Limb (tissue), 2 donors: ENCODE data around the gene SAG.

ENCODE experiments used
- DNase-seq, 2 donors: peaks; one replicate each; pipeline ENCODE4 v3.0.0-alpha.2; 2016; ENCODE audit errors: extremely low spot score in 2 of 2

Gene SAG

DNA sequence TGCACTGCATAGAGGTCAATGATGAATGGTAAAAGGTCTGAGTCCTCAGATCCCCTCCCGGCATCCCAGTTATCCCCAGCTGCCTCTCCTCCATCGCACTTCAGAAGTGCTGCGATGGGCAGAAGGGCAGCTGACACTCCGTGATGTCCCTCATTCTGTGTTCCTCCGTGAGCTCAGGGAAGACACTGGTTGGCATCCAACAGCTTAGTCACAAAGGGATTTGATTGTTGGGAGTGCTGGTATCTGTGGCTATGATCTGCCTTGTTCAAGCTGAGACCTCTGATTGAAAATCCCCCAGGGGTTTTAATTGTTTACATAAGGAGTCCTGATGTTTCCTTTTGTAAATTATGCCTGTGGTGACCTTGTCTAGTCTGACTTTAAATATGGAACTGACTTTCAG, 19.0 kb upstream of the SAG start:
- DNase-seq, result no peak

DNA sequence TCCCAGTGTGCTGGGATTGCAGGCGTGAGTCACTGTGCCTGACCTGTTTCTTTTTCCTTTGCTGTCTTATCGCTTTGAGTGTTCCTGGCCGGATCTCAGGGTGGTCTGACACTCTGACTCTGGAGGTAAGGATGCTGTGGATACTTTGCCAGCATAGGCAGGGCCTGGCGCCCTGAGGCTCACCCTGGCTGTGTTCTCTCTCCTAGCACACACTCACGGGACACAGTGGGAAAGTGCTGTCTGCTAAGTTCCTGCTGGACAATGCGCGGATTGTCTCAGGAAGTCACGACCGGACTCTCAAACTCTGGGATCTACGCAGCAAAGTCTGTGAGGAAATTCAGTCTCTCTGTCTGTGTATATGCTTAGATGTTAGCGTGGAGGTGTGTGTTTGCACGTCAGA, 18.0 kb upstream of the SAG start:
- no peak for DNase-seq

DNA sequence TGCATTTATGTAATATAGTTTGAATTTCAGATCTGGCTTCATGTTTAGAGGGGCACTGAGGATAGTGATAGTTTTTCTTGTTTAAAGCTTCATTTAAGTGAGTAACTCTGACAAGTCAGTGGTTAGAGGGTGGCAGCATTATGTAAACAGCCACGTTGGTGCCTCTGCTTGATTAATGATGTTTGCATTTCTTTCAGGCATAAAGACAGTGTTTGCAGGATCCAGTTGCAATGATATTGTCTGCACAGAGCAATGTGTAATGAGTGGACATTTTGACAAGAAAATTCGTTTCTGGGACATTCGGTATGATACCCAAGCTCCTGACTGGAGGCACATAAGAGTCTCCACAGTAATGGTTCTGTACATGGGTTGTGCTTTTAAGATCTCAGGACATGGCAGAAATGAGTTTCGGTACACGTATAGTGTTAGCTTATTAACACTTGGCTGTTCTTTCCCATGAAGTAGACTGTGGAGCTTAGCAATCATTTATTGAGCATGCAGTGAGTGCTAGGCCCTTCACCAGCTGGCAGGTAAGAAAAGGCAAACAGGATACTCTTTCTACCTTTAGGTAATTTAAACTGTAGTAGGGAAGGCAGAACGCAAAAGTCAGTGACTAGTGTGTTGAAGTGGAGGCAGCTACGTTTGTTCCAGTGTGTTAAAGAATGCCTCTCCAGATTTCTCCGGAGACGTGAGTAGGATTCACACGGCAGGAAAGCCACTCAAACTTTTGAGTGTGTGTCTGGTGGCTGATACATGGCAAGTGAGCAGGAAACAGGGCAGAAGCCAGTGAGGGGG, 17.4 kb upstream of the SAG start:
- DNase-seq, result no peak

DNA sequence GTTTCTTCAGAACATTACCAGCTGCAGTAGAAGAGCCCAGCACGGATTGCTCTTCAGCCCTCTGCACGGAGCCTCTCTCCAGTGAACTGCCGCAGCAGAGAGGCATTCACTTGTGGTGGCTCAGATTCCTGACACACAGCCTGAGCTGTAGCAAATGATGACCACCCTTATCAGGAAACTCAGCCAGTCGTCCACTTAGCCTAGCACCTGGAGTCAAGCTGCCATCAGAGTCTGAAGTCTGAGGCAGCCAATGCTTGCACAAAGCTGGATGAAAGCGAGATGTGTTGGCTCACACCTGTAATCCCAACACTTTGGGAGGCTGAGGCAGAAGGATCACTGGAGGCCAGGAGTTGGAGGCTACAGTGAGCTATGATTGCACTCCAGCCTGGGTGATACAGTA, 11.7 kb upstream of the SAG start:
- DNase-seq, result no peak

DNA sequence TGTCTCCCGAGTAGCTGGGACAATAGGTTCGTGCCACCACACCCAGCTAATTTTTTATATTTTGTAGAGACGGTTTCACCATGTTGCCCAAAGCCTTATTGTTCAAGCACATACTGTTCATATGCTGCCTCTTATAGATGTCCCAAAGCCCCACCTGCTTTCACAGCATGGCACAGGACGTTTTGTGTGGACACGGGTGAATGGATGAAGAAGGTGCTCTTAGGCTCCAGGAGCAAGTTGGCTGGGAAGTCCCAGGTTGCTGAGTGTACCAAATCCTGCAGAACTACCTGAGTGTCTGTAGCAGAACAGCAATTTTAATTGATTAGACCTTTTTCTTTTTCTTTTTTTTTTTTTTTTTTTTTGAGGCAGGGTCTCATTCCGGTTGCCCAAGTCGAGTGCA, 10.5 kb upstream of the SAG start:
- DNase-seq, result no peak

DNA sequence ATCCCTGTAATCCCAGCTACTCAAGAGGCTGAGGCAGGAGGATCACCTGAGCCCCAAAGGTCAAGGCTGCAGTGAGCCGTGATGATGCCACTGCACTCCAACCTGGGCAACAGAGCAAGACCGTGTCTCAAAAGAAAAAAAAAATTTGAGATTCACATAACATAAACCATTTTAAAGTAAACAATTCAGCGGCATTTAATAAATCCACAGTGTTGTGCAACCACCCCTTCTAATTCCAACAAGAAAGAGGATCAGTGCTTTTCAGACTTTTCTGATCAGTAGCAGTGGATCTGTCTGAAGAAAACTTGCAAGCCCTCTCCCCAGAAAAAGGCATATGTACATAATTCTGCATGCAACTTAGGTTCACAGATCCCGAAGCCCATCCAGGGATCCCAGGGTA, 7.2 kb upstream of the SAG start:
- DNase-seq, result no peak

DNA sequence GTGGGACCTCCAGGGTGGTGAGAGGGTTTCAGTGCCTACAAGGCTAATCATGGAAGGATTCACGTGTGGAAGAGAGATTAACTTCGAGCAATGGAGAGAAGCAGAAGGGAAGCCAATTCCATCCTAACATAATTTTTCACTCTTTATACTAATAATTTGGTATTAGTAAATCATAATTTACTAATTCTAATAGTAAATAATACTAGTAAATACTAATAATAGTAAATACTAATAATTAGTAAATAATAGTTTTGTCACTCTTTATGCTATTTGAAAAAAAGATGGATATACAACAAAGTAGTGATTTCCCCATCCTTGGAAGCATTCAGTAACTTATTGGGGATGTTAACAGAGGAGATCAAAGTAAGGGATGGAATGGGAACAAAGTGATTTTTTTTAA, 6.4 kb upstream of the SAG start:
- no peak for DNase-seq

DNA sequence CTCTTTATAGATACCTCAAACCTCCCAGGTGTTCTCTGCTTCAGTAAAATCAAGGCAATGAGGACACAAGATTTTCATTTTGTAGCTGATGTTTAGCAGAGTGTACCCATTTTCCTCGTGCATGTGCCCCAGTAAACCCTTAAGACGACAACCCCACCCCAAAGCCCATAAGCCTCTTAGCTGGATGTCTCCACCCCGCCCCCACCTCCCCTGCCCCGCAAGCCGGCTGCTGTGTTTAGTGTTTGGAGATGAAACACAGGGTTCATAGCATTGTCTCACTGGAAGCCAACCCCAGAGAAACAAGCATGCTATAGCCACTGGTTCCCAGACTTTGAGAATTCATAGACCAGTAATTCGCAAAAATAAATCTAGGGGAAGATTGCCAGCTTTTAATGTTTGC, 5.8 kb upstream of the SAG start:
- no peak for DNase-seq

DNA sequence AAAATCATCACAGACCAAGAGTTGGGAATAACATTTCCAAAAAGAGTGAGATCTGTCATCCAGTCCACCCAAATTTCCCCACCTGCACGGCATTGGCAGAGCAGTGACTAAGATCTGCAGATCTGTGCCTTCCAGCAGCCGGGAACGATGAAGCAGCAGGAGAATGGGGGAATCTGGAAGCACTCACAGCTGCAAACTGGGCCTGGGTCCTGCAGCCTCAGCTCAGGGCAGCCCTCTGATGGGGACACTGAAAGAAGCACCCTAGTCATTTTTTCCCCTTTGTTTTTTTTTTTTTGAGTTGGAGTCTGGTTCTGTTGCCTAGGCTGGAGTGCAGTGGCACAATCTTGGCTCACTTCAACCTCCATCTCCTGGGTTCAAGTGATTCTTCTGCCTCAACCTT, 4.4 kb upstream of the SAG start:
- DNase-seq, result no peak

DNA sequence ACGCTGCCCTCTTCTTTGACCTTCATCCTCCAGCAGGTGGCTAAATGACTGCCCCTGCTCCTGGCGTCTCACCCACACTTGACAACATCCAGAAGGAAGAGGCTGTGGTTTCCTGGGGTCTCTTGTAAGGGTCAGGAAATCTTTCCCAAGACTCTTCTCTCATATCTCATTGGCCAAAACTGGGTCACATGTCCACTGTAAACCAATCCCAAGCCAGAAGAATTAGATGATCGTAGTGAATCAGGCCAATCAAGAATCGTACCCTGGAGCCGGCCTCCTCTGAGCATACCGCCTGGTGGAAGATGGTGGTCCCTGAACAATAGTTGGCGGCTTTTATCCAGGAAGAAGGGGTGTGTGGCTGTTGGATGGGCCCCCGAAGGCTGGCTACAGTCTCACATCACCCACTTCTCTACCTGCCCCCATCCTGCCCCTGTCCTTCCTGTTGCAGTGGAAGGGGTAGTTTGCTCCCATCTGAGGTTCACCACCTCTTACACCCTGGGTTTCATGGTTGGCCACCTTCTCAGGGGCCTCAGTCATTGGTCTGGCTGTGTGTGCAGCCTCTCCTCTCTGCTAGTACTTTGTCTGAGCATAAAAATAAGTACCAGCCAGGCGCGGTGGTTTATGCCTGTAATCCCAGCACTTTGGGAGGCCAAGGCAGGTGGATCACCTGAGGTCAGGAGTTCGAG, 3.8 kb downstream of the SAG start:
- no peak for DNase-seq

DNA sequence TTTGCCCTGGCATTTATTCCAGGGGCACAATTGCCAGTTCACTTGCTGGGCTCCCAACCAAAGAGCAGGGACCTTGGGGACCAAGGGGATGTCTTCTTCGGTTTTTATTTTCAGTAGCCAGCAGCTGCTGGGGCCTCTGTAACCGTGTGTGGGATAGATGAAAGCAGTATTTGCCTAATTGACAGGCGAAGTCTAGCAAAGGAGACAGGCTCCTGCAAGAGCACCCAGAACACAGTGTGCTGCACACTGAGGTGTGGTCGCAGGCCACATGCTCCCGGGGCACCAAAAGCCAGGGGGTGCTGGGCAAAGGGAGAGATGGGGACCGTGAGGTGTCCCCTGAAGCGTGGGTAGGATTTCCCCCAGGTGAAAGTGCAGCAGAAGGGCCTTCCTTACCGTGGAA, 5.3 kb downstream of the SAG start:
- DNase-seq, result no peak

DNA sequence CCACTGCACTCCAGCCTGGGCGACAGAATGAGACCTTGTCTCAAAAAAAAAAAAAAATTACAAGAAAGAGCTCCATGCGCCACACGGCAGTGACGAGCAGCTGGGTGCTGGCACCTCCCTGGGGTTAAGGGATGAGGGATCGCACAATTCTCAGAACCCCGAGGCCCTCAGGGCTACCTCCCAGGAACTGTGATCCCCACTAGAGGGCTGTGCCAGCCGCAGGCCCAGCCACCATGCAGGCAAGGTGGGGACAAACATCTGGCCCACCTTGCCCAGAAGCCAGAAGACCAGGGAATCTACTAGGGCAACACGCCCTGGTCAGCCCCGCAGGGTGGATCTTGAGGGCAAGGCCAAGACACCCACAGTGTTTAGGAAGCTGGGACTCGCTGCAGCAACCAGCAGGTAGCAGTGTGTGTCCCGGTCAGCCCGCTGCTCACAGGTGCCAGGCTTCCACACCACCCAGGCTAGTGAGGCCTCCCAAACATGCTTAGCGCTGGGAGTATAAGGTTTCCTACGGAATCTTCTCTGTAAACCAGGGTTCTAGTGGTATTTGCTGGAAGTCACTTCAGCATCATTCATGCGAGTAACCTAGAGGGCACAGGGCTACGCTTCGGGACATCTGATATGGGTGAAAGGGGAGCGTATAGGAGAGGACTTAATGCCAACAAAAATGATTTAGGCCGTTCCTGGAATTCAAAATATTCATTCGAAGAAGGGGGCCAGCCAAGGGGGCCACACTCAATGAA, 6.7 kb downstream of the SAG start:
- no peak for DNase-seq

DNA sequence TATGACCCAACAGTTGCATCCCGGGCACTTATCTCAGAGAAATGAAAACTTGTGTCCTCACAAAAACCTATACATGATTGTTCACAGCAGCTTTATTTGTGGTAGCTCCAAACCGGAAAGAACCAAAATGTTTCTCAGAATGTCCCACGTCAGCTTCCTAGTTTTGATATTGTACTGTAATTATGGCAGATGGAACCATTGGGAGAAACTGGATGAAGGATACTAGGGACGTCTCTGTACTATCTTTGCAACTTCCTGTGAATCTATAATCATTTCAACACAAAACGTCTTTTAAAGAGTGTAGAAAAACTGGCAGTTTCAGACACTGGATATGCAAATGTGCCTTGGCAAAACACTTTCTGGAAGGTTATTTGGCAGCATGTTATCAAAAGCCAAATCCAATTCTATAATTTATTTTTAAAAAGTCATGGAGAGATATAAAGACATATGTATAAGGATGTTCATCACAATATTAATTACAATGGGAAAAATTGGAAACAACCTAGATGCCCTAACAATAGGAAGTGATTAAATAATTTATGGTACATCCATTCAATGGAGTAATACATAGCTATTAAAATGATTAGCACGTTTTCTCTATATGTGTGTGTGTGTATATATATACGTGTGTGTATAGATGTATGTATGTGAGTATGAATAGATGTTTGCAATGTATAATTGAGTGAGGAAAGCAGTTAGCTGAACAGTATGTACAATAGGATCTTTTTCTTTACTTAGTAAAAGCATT, 9.8 kb downstream of the SAG start:
- no peak for DNase-seq

DNA sequence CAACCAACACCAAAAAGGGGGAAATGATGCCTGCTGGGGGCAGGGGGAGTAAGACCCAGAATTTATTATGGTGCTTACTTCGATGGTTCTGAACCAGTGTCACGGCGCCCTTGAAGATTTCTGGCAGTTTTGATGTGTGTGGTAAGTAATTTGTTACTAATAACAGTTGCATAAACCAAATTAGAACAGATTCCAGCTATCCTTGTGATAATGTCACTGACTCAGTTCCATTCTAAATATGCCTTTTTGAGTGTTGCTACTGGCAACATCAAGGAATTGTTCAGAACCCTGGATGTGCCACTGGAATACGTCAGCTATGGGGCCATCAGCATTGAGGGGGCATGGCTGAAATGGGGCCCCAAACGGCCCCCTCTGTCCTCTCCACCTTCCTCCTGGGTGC, 11.6 kb downstream of the SAG start:
- no peak for DNase-seq

DNA sequence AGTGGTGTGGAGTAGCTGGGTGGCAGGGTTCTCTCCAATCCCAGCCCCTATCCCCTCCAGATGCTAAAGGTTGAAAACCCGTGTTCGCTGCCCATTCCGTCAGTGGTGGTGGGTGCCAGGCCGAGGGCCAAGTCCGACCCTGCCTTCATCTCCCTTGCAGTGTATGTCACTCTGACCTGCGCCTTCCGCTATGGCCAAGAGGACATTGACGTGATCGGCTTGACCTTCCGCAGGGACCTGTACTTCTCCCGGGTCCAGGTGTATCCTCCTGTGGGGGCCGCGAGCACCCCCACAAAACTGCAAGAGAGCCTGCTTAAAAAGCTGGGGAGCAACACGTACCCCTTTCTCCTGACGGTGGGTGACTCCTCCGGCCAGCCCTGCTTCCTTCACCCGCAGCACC, 12.9 kb downstream of the SAG start:
- DNase-seq, result no peak

DNA sequence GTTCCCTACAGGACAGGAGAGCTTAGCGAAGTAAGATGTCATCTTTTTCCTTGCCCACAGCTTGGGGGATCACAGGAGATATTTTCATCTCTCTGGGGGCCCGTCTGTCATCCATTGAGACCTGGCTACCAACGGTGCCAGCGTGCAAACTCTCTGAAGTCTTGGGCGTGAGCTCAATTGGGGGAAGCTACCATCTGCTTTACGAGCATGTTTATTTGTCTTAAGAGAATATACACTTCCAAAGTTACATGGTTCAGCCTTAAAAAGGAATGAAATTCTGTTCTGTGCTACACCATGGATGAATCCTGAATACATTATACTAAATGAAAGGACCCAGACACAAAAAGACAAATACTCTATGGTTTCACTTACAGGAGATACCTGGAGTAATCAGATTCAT, 13.6 kb downstream of the SAG start:
- no peak for DNase-seq

DNA sequence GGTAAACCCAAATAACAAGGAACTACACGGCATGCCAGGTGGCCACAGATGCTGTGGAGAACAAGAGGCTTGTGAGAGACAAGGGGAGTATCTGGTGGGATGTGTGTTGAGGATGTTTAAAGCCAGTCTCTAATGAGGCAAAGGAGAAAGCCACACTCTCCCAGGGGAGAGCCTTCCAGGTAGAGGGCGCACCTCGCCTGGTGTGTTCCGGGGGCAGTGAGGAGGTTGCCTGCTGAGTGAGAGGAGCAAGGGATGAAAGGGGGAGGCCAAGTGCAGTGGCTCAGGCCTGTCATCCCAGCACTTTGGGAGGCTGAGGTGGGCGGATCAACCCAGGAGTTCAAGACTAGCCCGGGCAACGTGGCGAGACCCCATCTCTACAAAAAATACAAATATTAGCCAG, 16.2 kb downstream of the SAG start:
- DNase-seq, result no peak

DNA sequence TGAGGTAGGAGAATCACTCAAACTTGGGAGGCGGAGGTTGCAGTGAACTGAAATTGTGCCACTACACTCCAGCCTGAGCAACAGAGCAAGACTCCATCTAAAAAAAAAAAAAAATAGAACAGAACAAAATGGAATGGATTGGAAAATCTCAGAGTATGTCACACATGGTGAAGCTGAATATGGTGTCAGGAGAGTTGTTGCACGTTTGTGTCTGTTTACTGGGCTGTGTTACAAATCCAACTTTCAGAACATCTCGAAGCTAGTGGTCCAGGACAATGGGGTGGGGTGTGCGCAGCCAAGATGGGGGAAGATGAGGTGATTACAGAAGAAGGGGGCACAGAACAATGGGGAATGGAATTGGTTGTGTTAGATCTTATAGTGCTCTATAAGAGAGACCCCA, 17.6 kb downstream of the SAG start:
- DNase-seq, result no peak

DNA sequence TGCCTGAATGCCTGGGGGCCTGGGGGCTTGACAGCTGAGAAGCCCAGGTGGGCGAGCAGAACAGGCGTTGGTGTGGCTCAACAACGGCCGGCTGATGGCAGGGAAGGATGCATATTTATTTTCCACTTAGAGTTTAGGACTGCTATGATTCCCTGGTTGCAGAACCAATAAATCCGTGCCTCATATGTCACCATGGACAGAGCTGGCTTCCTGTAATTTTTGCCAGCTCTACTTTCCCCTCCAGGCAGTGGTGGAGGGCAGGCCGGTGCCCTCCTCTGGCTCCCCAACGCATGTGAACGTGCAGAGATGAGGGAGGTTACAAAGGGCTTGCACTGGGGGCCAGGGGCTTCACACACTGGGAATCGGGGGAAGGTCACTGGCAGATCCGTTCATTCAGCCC, 18.2 kb downstream of the SAG start:
- DNase-seq, result no peak

DNA sequence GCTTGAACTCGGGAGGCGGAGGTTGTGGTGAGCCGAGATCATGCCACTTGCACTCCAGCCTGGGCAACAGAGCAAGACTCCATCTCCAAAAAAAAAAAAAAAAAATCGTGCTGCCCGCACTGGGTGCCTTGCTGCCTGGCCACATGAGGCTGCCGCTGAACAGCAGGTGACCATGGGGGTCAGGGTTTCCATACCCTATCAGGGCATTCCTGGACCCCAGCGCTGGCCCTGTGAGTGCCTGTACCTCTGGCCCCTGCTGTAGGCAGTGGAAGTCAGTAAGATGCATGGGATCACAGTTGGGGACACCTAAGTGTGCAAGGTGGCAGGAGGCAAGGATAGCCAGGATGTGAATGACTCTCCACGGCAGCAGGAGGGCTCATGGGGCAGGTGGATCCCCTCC, 18.9 kb downstream of the SAG start:
- no peak for DNase-seq

DNA sequence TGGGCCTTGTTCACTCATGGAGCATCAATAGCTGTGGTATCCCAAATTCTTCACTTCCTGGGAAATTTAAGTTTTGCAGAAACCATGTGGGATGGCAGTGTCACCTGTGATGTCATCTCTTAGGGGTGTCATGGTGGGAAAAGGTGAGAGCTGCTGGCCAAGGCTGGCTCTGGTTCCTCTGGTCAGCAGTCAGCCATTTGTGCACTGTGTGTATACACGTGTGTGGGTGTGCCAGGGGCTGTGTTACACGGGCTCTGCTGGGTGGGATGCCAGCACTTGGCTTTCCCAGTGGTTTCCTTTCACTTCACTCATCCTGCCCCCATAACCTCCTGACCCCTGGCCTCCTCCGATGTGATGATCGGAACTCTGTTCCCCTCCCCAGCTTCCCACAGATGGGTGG, 21.3 kb downstream of the SAG start:
- no peak for DNase-seq
